AG09319 (cell line): ENCODE results near the gene KLC4.

Source experiments
- DNase-seq: peaks from one replicate; pipeline ENCODE4 v3.0.0-alpha.2; 2010; ENCODE audit warnings: low read depth; ENCODE audit errors: extremely low read depth
- TF ChIP-seq, protein P1 (sequence below): IDR thresholded peaks from 2 replicates; pipeline ENCODE4 v1.5.1; 2011; ENCODE audit warnings: low read depth, mild to moderate bottlenecking, inconsistent platforms, low read length, moderate library complexity

The KLC4 gene

GRCh38 chr6:43124481-43124880 is 65.0 kb downstream of the KLC4 start:
- TF ChIP-seq, protein P1, sequence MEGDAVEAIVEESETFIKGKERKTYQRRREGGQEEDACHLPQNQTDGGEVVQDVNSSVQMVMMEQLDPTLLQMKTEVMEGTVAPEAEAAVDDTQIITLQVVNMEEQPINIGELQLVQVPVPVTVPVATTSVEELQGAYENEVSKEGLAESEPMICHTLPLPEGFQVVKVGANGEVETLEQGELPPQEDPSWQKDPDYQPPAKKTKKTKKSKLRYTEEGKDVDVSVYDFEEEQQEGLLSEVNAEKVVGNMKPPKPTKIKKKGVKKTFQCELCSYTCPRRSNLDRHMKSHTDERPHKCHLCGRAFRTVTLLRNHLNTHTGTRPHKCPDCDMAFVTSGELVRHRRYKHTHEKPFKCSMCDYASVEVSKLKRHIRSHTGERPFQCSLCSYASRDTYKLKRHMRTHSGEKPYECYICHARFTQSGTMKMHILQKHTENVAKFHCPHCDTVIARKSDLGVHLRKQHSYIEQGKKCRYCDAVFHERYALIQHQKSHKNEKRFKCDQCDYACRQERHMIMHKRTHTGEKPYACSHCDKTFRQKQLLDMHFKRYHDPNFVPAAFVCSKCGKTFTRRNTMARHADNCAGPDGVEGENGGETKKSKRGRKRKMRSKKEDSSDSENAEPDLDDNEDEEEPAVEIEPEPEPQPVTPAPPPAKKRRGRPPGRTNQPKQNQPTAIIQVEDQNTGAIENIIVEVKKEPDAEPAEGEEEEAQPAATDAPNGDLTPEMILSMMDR = no peak
- DNase-seq = no peak
